Transverse colon (tissue), 4 donors: ENCODE data around the gene ZNF827. TPM values are rescaled to one million over a fixed set of nuclear protein-coding genes. Genes with fewer than 3 reads are reported as not detected.

Experiments
- DNase-seq: peaks from one replicate; pipeline ENCODE4 v3.0.0-alpha.2; 2019
- H3K27ac ChIP-seq, 4 donors: fragments of 200-600 bp; sonication (generic); 2 replicates each; pipeline ENCODE4 v1.5.1; 2016 to 2018; ENCODE audit warnings: inconsistent platforms in 4 of 4
- H3K27me3 ChIP-seq: fragments of 200-600 bp; sonication (generic); 2 replicates; pipeline ENCODE4 v1.5.1; 2017; ENCODE audit warnings: inconsistent platforms
- H3K36me3 ChIP-seq, 4 donors: fragments of 200-600 bp; sonication (generic); 2 replicates each; pipeline ENCODE4 v1.5.1; 2017 to 2019; ENCODE audit warnings: inconsistent platforms in 4 of 4
- H3K4me1 ChIP-seq, 4 donors: fragments of 200-600 bp; sonication (generic); 2 replicates each; pipeline ENCODE4 v1.5.1; 2017 to 2020; ENCODE audit warnings: inconsistent platforms in 4 of 4
- H3K4me3 ChIP-seq, 4 donors: fragments of 200-600 bp; sonication (generic); 1 replicate in 1 of 4; 2 replicates in 3 of 4; pipeline versions ENCODE4 v1.5.1 to v1.6.1; 2017 to 2019; ENCODE audit warnings: inconsistent platforms in 4 of 4
- H3K9me3 ChIP-seq, 2 donors: fragments of 200-600 bp; sonication (generic); 2 replicates each; pipeline ENCODE4 v1.5.1; 2017 to 2019; ENCODE audit warnings: inconsistent platforms in 2 of 2
- CTCF ChIP-seq, 5 experiments: fragments of 200-600 bp in 3 of 5; fragments of 450-650 bp in 2 of 5; sonication (generic) in 3 of 5; IDR thresholded peaks; 1 replicate in 2 of 5; 2 replicates in 3 of 5; pipeline ENCODE4 v1.5.1; 2016 to 2017; ENCODE audit warnings: antibody characterized with exemption in 5 of 5, inconsistent platforms in 3 of 5, mild to moderate bottlenecking in 2 of 5, moderate library complexity in 1 of 5
- EP300 ChIP-seq: sonication (generic); formaldehyde crosslinking; IDR thresholded peaks from one replicate; pipeline ENCODE4 v1.6.1; 2017; ENCODE audit warnings: antibody characterized with exemption, low read depth
- POLR2A ChIP-seq: fragments of 450-650 bp; IDR thresholded peaks from one replicate; pipeline ENCODE4 v1.6.1; 2016; ENCODE audit warnings: antibody characterized with exemption, mild to moderate bottlenecking, moderate library complexity
- POLR2AphosphoS5 ChIP-seq, 3 donors: sonication (generic); formaldehyde crosslinking; IDR thresholded peaks; one replicate each; pipeline ENCODE4 v1.6.1; 2016; ENCODE audit warnings: antibody characterized with exemption in 3 of 3
- WGBS, 2 donors: methylation state at CpG; one replicate each; pipeline ENCODE4 v1.1.5; 2018; ENCODE audit warnings: low coverage in 1 of 2; 5-methylcytosine and 5-hydroxymethylcytosine counted together
- in situ Hi-C, 4 donors: fragments of 200-750 bp; cut with MboI; loops; one replicate each; pipeline versions ENCODE4 v1.15.0 to v1.15.1; 2017; ENCODE audit warnings: low sequenced_read_pairs in 3 of 4, low pct_ligation_motif_present in 1 of 4, low pct_unique_long_range_greater_than_20kb in 1 of 4
- intact Hi-C: fragments of 100-400 bp; cut with DNase I; formaldehyde crosslinking; loops from one replicate; pipeline ENCODE4 v1.15.1; 2023; ENCODE audit warnings: low total_unique reads
- total RNA-seq, 4 donors: library from RNA; depleted of rRNA; stranded (reverse); fragments of >200 nt; gene quantifications; one replicate each; pipeline ENCODE4 v1.1.0, GENCODE V29; 2016

ZNF827 gene
- total RNA-seq, 4 donors from 2014 or later, result 22.5 to 61.3 (median 29.2) TPM

DNA sequence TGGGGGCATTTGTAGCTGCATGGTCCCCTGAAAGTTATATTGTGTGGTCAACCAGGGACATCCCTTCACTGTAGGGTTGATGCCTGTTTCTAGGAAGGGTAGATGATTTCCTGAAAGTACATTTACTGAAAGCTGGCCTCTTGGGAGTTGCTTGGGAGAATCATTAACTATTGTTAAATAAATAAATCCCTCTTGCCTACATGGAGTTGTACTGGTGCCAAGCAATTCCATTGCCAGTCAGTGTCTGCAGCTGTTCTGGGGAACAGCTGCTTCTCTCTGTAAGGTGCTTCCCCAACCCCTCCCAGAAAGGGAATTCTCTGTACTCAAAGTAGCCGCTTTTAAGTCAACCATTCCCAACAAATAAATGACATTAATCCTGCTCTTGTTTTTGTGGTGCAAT, 207.6 kb downstream of the ZNF827 start:
- H3K4me3 ChIP-seq, result no peak overlapping the region
- TF ChIP-seq POLR2AphosphoS5 (IDR thresholded peaks at IDR 0.05), result peak; percentile 21 to 64 (median 59)
- no peak for TF ChIP-seq EP300
- no peak for TF ChIP-seq POLR2A
- no peak for TF ChIP-seq CTCF (IDR thresholded peaks at IDR 0.05)
- H3K27ac ChIP-seq, result peak overlapping the region in 2 of 4 donors; percentile 6 to 34
- 44% methylated on average over 1 of the region's 1 CpG; no CpG with 5 or more reads in 1 of the 2 donors for WGBS, 2 donors
- no peaks in the 10 kb centered on the region for H3K9me3 ChIP-seq
- in situ Hi-C loops, result no loop called here
- no peaks in the 10 kb centered on the region for H3K27me3 ChIP-seq
- H3K36me3 ChIP-seq, result no peaks in the 10 kb centered on the region
- DNase-seq, result peak; percentile 60
- intact Hi-C loops, result loop anchor here (10.0 kb wide), 1 partner anchor 204 kb away; the partner anchor contains the start of gene ZNF827
- H3K4me1 ChIP-seq, result peaks cover 13 to 48% (median 40%) of the 10 kb centered on the region in 4 donors

- no peak for TF ChIP-seq CTCF (IDR thresholded peaks at IDR 0.05)
- no peak for TF ChIP-seq POLR2A
- no peak for TF ChIP-seq EP300
- no peak for TF ChIP-seq POLR2AphosphoS5 (IDR thresholded peaks at IDR 0.05)
- H3K36me3 ChIP-seq, result no peaks in the 10 kb centered on the region
- in situ Hi-C loops (no loop called here), intact Hi-C loops (loop anchor here (10.0 kb wide), 1 partner anchor 205 kb away; the partner anchor contains the start of gene ZNF827)
- H3K27me3 ChIP-seq, result no peaks in the 10 kb centered on the region
- H3K27ac ChIP-seq, result no peak overlapping the region
- H3K4me3 ChIP-seq, result no peak overlapping the region
- DNase-seq, result no peak
- no peaks in the 10 kb centered on the region for H3K9me3 ChIP-seq
- H3K4me1 ChIP-seq, result peaks cover 8 to 39% (median 32%) of the 10 kb centered on the region in 4 donors
- 80 to 90% methylated on average over 2 to 5 of the region's 5 CpGs for WGBS, 2 donors
These were observed 208.6 kb downstream of the ZNF827 start for GRCh38 chr4:145730026-145730425.

DNA sequence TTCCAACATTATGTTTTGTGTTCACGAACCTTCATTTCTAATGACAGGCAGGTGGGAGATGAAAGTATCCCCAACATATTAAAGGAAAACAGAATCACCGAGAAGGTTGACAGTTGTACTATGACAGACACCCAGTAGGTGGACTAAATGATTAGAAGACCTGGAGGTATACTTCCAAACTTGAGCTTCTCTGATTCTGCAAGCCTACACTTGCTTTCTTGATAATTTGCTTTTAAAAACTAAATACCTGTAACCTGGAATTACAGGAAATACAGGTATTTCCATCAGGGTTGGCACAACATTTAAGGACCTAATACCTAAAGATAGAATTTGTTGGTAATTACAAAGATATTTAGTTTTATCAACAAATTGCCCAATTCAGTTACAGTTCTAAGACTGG, 215.3 kb downstream of the ZNF827 start:
- in situ Hi-C loops (no loop called here), intact Hi-C loops (no loop called here)
- TF ChIP-seq POLR2AphosphoS5 (IDR thresholded peaks at IDR 0.05) (no peak), CTCF (IDR thresholded peaks at IDR 0.05) (no peak), POLR2A (no peak), EP300 (no peak)
- H3K27me3 ChIP-seq, result no peaks in the 10 kb centered on the region
- DNase-seq, result no peak
- H3K36me3 ChIP-seq, result no peaks in the 10 kb centered on the region
- 85 to 95% methylated on average over 2 of the region's 2 CpGs for whole genome bisulfite sequencing, 2 donors
- no peaks in the 10 kb centered on the region for H3K9me3 ChIP-seq
- no peak overlapping the region for H3K27ac ChIP-seq
- H3K4me3 ChIP-seq, result no peak overlapping the region
- no peaks in the 10 kb centered on the region for H3K4me1 ChIP-seq

DNA sequence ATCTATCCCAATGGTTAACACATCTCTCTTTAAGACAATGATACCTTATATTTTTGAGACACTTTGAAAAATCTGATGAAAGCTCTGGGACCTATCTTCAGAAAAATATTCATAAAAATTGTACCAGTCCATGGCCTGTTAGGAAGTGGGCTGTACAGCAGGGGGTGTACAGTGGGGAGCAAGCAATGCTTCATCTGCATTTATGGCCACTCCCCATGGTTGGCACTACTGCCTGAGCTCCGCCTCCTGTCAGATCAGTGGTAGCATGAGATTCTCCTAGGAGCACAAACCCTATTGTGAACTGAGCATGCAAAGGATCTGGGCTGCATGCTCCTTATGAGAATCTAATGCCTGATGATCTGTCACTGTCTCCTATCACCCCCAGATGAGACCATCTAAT, 216.1 kb downstream of the ZNF827 start:
- no peak for DNase-seq
- TF ChIP-seq CTCF (IDR thresholded peaks at IDR 0.05), result no peak
- H3K27ac ChIP-seq, result no peak overlapping the region
- in situ Hi-C loops (no loop called here), intact Hi-C loops (no loop called here)
- H3K27me3 ChIP-seq, result no peaks in the 10 kb centered on the region
- no peaks in the 10 kb centered on the region for H3K9me3 ChIP-seq
- no peak overlapping the region for H3K4me3 ChIP-seq
- no peaks in the 10 kb centered on the region for H3K4me1 ChIP-seq
- WGBS, 2 donors, result 88% methylated on average over 1 of the region's 1 CpG; no CpG with 5 or more reads in 1 of the 2 donors
- H3K36me3 ChIP-seq, result no peaks in the 10 kb centered on the region
